ENCODE results near the gene CBR4.

DNA sequence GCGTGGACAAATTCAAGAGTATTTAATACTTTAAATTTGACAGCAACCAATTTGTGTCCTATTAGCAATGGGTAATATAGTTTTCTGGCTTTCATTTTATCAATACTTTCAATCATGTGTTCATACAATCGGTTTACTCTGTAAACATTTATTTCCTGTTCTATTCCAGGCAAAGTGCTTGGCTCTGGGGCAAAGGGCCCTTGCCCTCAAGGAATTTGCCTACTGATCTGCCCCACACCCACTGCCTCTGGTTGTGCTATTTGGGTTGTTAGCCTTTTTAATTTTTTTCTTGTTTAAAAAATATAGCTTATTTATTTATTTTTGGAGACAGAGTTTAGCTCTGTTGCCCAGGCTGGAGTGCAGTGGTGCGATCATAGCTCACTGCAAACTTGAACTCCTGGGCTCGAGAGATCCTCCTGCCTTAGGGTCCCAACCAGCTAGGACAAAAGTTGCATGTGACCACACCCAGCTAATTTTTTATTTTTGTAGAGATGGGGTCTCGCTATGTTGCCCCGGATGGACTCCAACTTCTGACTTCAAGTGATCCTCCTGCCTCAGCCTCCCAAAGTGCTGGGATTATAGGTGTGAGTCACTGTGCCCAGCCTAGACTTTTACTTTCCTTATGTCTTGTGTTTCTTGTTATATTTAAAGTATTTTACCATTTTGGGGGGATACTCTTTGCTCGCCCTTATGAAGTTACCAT, 30.7 kb upstream of the CBR4 start:
- TF ChIP-seq POLR2AphosphoS5 (IDR thresholded peaks at IDR 0.05; ENCODE audit: insufficient read depth in 1 of 2, low read depth in 1 of 2) = no peak
- TF ChIP-seq POLR2A (IDR thresholded peaks at IDR 0.05) = no peak

Measured in vagina (tissue), 2 donors.